BJ (cell line): ENCODE measurements around the gene ABLIM2. TPM values are rescaled to one million over a fixed set of nuclear protein-coding genes. Genes with fewer than 3 reads are reported as not detected.

Experiments used
- CTCF ChIA-PET: fragments of 350-600 bp; formaldehyde crosslinking; extraction: SDS; loops from one replicate; lab custom pipeline; 2021; ENCODE audit warnings: antibody characterized with exemption, inconsistent platforms; lab: Yijun Ruan, JAX
- POLR2A ChIA-PET: fragments of 300-600 bp; sonication (Branson Sonifier 250); formaldehyde crosslinking; extraction: SDS; loops from one replicate; lab custom pipeline; 2021; ENCODE audit warnings: antibody characterized with exemption; lab: Charles Lee
- DNase-seq: peaks from one replicate; pipeline ENCODE4 v3.0.0-alpha.2; 2011; ENCODE audit warnings: low read depth
- H3K27me3 ChIP-seq: 2 replicates; pipeline ENCODE4 v1.6.0; 2011; ENCODE audit warnings: low read length; ENCODE audit not compliant: control insufficient read depth, insufficient read depth
- H3K36me3 ChIP-seq: 2 replicates; pipeline ENCODE4 v1.5.1; 2011; ENCODE audit warnings: low read length; ENCODE audit not compliant: control insufficient read depth, insufficient read depth
- H3K4me3 ChIP-seq: 2 replicates; pipeline ENCODE4 v1.5.1; 2011; ENCODE audit warnings: low read depth, mild to moderate bottlenecking, control low read depth, low read length
- polyA plus RNA-seq: library from polyadenylated mRNA; depleted of rRNA; stranded (reverse); fragments of >200 nt; gene quantifications from 2 replicates; pipeline ENCODE4 v1.2.3, GENCODE V29; 2011
- TF ChIP-seq, protein P1 (sequence below): IDR thresholded peaks from 2 replicates; pipeline ENCODE4 v1.5.1; 2011; ENCODE audit warnings: low read depth, mild to moderate bottlenecking, control low read depth, inconsistent platforms, low read length, moderate library complexity; ENCODE audit not compliant: insufficient read depth

ABLIM2 gene
- polyA plus RNA-seq, 1 experiment, result 0.07 TPM

DNA sequence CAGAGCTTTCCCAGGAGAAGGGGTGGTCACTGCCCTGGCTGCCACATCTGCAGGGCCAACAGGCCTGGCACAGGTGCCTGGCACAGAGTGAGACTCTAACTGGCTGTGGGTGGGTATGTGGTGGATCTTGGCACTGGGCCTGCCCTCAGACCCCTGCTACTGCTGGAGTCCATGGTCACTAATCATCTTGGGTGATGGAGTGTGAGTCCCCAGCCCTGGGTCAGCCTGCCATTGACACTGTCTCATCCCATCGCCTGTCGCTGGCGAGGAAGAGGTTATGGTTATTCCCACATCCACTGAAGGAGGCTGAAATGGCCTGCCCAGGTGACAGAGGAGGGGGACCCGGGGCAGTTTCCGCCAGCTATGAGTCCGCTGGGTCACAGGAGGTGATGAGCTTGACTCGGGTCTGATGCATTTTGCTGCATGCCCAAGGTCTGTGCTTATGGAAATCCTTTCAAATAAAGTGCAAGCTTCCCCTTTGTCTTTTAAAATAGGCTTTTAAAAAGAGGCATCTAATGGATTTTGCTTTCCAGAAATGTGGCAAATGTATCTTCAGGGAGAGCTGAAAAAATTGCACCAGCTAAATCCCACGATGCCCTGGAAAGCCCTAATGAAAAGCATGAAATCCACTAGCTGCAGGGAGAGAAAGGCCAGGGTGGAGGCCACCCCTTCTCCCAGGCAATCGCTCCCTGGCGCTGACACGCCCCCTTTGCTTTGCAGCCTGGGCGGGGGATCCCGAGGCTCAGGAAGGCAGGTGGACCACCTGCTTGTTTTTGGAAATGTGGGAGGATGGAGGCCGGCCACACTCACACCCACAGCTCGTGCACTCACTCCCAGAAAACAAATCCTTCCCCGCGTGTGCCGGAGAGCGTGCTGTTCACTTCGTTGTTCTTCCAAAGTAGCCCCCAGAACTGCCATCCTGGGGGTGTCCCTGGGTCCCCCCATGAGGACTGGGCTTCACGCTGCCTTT is 54.9 kb downstream of the ABLIM2 start:
- H3K27me3 ChIP-seq, result peaks cover 6% of the 10 kb centered on the region
- CTCF ChIA-PET, result no interaction called here

DNA sequence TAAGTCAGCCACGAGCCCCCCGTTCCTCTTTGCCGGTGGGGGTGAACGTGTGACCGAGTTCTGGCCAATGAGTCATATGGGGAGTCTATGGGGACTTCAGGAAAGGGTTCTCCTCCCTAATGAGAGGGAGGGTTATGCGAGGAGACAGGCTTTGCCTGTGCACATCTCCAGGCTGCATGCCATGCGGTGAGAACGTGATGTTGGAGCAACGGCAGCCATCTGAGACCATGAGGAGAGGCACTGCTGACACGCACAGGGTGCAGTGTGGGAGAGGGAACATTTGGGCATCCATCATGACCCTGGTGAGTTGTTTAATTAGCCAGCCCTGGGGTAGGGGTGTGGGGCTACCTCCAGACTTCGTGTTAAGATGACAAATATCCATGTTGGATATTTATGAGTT is 55.8 kb downstream of the ABLIM2 start:
- TF ChIP-seq, protein P1, sequence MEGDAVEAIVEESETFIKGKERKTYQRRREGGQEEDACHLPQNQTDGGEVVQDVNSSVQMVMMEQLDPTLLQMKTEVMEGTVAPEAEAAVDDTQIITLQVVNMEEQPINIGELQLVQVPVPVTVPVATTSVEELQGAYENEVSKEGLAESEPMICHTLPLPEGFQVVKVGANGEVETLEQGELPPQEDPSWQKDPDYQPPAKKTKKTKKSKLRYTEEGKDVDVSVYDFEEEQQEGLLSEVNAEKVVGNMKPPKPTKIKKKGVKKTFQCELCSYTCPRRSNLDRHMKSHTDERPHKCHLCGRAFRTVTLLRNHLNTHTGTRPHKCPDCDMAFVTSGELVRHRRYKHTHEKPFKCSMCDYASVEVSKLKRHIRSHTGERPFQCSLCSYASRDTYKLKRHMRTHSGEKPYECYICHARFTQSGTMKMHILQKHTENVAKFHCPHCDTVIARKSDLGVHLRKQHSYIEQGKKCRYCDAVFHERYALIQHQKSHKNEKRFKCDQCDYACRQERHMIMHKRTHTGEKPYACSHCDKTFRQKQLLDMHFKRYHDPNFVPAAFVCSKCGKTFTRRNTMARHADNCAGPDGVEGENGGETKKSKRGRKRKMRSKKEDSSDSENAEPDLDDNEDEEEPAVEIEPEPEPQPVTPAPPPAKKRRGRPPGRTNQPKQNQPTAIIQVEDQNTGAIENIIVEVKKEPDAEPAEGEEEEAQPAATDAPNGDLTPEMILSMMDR, result no peak
- no peaks in the 10 kb centered on the region for H3K36me3 ChIP-seq
- POLR2A ChIA-PET, result no interaction called here
- no peak overlapping the region for H3K4me3 ChIP-seq
- no peak for DNase-seq
- H3K27me3 ChIP-seq, result peaks cover 6% of the 10 kb centered on the region
- CTCF ChIA-PET, result no interaction called here

More for the DNA sequence above, 54.9 kb downstream of the ABLIM2 start:
- TF ChIP-seq, protein P1, result no peak
- H3K4me3 ChIP-seq, result no peak overlapping the region
- POLR2A ChIA-PET, result no interaction called here
- H3K36me3 ChIP-seq, result no peaks in the 10 kb centered on the region
- DNase-seq, result no peak

DNA sequence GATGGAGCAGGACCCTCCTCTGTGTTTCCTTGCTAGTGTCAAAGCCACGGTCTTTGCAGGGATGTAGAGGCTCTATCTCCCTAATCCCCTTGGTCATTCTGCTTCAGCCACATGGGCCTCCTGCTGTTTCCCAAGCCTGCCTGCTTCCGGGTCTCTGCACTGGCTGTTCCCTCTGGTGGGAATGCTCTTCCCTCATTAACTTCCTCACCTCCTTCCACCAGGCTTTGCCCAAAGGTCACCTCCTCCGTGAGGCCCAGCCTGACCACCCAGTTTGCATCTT is 56.6 kb downstream of the ABLIM2 start:
- POLR2A ChIA-PET, result no interaction called here
- H3K27me3 ChIP-seq, result peaks cover 6% of the 10 kb centered on the region
- no peak for DNase-seq
- H3K4me3 ChIP-seq, result no peak overlapping the region
- H3K36me3 ChIP-seq, result no peaks in the 10 kb centered on the region
- TF ChIP-seq, protein P1, result no peak
- CTCF ChIA-PET, result no interaction called here

DNA sequence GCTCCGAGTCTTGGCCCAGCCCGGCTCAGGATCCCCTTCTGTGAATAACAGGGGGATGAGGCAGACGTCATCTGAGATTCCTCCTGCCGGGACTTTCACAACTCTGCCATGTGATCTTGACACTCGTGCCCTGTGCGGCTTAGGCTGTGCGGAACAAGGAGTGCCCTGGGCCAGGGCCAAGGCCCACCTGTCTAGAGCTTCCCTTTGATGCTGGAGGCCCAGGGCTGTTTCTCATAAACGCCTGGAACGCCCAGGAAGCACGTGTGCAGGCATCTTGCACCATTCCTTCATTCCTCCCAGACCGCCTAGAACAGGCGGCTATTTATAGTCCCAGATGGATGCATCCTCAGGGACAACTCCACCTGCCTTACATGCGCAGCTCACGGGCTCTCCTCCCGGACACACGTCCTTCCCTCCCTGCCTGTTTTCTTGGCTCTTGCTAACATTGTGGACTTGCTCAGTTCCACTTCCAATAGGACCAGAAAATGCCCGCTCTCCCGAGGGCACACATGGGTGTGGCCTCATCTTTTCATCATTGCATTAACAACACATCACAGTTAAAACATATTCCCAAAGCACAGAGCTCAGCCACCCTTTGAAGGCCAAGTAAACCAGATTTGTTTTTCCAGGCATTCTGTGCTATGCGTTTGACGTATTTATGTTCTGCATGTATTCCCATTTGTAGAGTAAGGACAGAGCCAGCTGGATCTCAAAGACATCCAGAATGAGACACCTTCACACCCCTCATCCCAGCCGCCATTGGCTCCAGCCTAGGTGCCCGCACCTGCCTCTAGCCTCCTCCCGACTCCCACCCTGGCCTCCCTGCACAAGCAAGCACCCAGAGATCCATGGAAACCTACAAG is 57.2 kb downstream of the ABLIM2 start:
- CTCF ChIA-PET, result no interaction called here
- Histone ChIP-seq H3K4me3 (no peak overlapping the region), H3K27me3 (peaks cover 6% of the 10 kb centered on the region), H3K36me3 (no peaks in the 10 kb centered on the region)
- POLR2A ChIA-PET, result no interaction called here
- DNase-seq, result no peak
- TF ChIP-seq, protein P1, result no peak

DNA sequence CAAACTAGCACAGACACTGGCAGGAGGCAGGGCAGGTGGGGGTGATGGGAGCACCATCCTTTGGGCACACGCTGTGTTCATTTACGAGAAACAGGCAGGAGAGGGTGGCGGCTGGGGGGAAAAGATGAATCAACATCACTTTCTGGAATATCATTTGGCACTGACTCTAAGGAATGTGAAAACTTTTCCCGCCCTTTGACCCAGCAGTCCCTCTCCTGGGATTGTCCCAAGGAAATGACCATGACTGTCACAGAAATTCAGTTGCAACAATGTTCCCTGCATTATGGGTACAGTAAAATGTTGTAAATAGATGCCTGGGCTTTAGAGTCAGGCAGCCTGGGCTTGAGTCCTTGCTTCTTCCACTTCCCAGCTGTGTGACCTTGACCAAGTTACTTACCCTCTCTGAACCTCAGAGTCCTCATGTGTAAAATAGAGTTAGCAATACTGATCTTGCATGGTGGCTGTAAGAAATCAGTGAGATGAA is 58.6 kb downstream of the ABLIM2 start:
- TF ChIP-seq, protein P1, result no peak
- H3K27me3 ChIP-seq, result peaks cover 6% of the 10 kb centered on the region
- DNase-seq, result no peak
- H3K4me3 ChIP-seq, result no peak overlapping the region
- ChIA-PET POLR2A (no interaction called here), CTCF (no interaction called here)
- no peaks in the 10 kb centered on the region for H3K36me3 ChIP-seq
